Upper lobe of right lung (tissue), 1 donor: ENCODE measurements around the gene DHRS7C. TPM values are rescaled to one million over a fixed set of nuclear protein-coding genes. Genes with fewer than 3 reads are reported as not detected.

Source experiments
- ATAC-seq: fragments of 200-7000 bp; cut with Tn5 transposase; one replicate; pipeline ENCODE4 v1.9.1; 2020; ENCODE audit warnings: mild to moderate bottlenecking, moderate library complexity
- DNase-seq: peaks from one replicate; pipeline ENCODE4 v3.0.0-alpha.2; 2020
- H3K27ac ChIP-seq: fragments of 200-600 bp; one replicate; pipeline ENCODE4 v1.8.0; 2022
- H3K27me3 ChIP-seq: fragments of 200-600 bp; one replicate; pipeline ENCODE4 v1.8.0; 2022; ENCODE audit warnings: mild to moderate bottlenecking
- H3K36me3 ChIP-seq: fragments of 200-600 bp; one replicate; pipeline ENCODE4 v1.8.0; 2022
- H3K4me1 ChIP-seq: fragments of 200-600 bp; one replicate; pipeline ENCODE4 v1.8.0; 2022
- H3K4me3 ChIP-seq: fragments of 200-600 bp; one replicate; pipeline ENCODE4 v1.8.0; 2022; ENCODE audit warnings: mild to moderate bottlenecking
- H3K9me3 ChIP-seq: fragments of 200-600 bp; one replicate; pipeline ENCODE4 v1.8.0; 2022
- CTCF ChIP-seq: fragments of 200-600 bp; IDR thresholded peaks from one replicate; pipeline ENCODE4 v1.8.0; 2022; ENCODE audit warnings: antibody characterized with exemption
- intact Hi-C: fragments of 100-400 bp; cut with DNase I; formaldehyde crosslinking; loops from one replicate; pipeline ENCODE4 v1.11.0; 2022
- total RNA-seq: library from RNA; stranded (reverse); fragmentation: NEBNext Ultra II Directional; extraction: Animal tissue kit (Norgen Biotek cat#: 25700); gene quantifications from one replicate; pipeline ENCODE4 v1.2.1, GENCODE V29; 2021
- donor health status: DM: no; HTN: yes; CAD: no; lungs with severe emphysema.

Gene DHRS7C
- total RNA-seq, 1 donor from 2014 or later: not detected

GRCh38 chr17:9813166-9813565 is 21.8 kb upstream of the DHRS7C start:
- intact Hi-C loops: no loop called here

GRCh38 chr17:9811537-9811936 is 20.1 kb upstream of the DHRS7C start:
- Histone ChIP-seq H3K4me1 (no peaks in the 10 kb centered on the region), H3K36me3 (no peaks in the 10 kb centered on the region), H3K9me3 (no peaks in the 10 kb centered on the region), H3K27ac (no peak overlapping the region), H3K4me3 (no peak overlapping the region), H3K27me3 (no peaks in the 10 kb centered on the region)
- DNase-seq (no peak), ATAC-seq (no peak)
- intact Hi-C loops: no loop called here
- no peak for TF ChIP-seq CTCF

More at GRCh38 chr17:9813166-9813565, 21.8 kb upstream of the DHRS7C start:
- H3K36me3 ChIP-seq: no peaks in the 10 kb centered on the region
- no peak for TF ChIP-seq CTCF
- H3K9me3 ChIP-seq: no peaks in the 10 kb centered on the region
- no peak for DNase-seq
- H3K4me1 ChIP-seq: no peaks in the 10 kb centered on the region
- no peak for ATAC-seq
- H3K27ac ChIP-seq: no peak overlapping the region
- no peak overlapping the region for H3K4me3 ChIP-seq
- H3K27me3 ChIP-seq: no peaks in the 10 kb centered on the region

- Histone ChIP-seq H3K9me3 (no peaks in the 10 kb centered on the region), H3K27ac (no peak overlapping the region), H3K36me3 (no peaks in the 10 kb centered on the region), H3K4me3 (no peak overlapping the region), H3K27me3 (no peaks in the 10 kb centered on the region), H3K4me1 (no peaks in the 10 kb centered on the region)
- ATAC-seq (no peak), DNase-seq (no peak)
- intact Hi-C loops: no loop called here
- no peak for TF ChIP-seq CTCF
These were observed 19.7 kb upstream of the DHRS7C start for GRCh38 chr17:9811086-9811485.

- Histone ChIP-seq H3K4me3 (no peak overlapping the region), H3K9me3 (no peaks in the 10 kb centered on the region), H3K27ac (no peak overlapping the region), H3K36me3 (no peaks in the 10 kb centered on the region), H3K4me1 (no peaks in the 10 kb centered on the region), H3K27me3 (no peaks in the 10 kb centered on the region)
- TF ChIP-seq CTCF: no peak
- ATAC-seq (no peak), DNase-seq (no peak)
- intact Hi-C loops: no loop called here
These were observed 18.9 kb upstream of the DHRS7C start for GRCh38 chr17:9810100-9810949.

GRCh38 chr17:9809409-9809808 is 18.0 kb upstream of the DHRS7C start:
- intact Hi-C loops: no loop called here
- Histone ChIP-seq H3K27me3 (no peaks in the 10 kb centered on the region), H3K4me1 (no peaks in the 10 kb centered on the region), H3K27ac (no peak overlapping the region), H3K9me3 (no peaks in the 10 kb centered on the region), H3K4me3 (no peak overlapping the region), H3K36me3 (no peaks in the 10 kb centered on the region)
- ATAC-seq (no peak), DNase-seq (no peak)
- no peak for TF ChIP-seq CTCF
